ENCODE results near the gene SPEF2. TPM values are rescaled to one million over a fixed set of nuclear protein-coding genes. Genes with fewer than 3 reads are reported as not detected.

Gene SPEF2
- total and polyA plus RNA-seq, 2 experiments from 2014 or later = 0.17 to 0.21 TPM

DNA sequence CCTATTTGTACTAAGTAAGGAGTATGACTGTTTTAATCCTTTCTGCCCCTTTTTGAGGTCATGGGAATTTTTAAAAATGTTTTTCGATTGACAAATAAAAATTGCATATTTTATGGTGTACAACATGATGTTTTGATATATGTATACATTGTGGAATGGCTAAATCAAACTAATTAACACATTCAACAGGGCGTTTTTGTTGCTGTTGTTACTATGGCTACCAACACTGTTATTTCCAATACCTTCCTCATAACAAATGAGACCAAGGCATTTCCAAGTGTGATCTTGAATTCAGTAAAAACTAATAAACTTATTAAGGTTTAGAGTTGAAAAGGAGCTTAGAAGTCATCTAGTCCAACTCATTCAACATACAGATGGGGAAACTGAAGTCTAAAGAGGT is 30.2 kb upstream of the SPEF2 start:
- Mint-ChIP-seq H3K27me3 (ENCODE audit: insufficient read depth, low read depth, poor library complexity) (no peaks in the 10 kb centered on the region), H3K9me3 (no peaks in the 10 kb centered on the region), H3K4me1 (no peaks in the 10 kb centered on the region), H3K36me3 (ENCODE audit: low read depth) (no peaks in the 10 kb centered on the region), H3K4me3 (no peak overlapping the region), H3K27ac (no peak overlapping the region)
- Histone ChIP-seq H3K27ac (ENCODE audit: low read depth) (no peak overlapping the region), H3K9me2 (ENCODE audit: insufficient read depth) (no peaks in the 10 kb centered on the region), H3K4me1 (ENCODE audit: insufficient read depth) (no peaks in the 10 kb centered on the region), H3K27me3 (ENCODE audit: insufficient read depth) (no peaks in the 10 kb centered on the region), H3K4me3 (no peak overlapping the region), H4K20me1 (replicated peaks; ENCODE audit: insufficient read depth) (no peaks in the 10 kb centered on the region), H2AFZ (no peak overlapping the region), H3F3A (replicated peaks; ENCODE audit: low read depth) (no peaks in the 10 kb centered on the region), H3K79me2 (replicated peaks; ENCODE audit: insufficient read depth) (no peaks in the 10 kb centered on the region), H3K4me2 (no peak overlapping the region), H3K36me3 (ENCODE audit: insufficient read depth) (no peaks in the 10 kb centered on the region)
- DNase-seq (ENCODE audit: low spot score) (no peak), ATAC-seq (no peak)
- TF ChIP-seq, protein P1, sequence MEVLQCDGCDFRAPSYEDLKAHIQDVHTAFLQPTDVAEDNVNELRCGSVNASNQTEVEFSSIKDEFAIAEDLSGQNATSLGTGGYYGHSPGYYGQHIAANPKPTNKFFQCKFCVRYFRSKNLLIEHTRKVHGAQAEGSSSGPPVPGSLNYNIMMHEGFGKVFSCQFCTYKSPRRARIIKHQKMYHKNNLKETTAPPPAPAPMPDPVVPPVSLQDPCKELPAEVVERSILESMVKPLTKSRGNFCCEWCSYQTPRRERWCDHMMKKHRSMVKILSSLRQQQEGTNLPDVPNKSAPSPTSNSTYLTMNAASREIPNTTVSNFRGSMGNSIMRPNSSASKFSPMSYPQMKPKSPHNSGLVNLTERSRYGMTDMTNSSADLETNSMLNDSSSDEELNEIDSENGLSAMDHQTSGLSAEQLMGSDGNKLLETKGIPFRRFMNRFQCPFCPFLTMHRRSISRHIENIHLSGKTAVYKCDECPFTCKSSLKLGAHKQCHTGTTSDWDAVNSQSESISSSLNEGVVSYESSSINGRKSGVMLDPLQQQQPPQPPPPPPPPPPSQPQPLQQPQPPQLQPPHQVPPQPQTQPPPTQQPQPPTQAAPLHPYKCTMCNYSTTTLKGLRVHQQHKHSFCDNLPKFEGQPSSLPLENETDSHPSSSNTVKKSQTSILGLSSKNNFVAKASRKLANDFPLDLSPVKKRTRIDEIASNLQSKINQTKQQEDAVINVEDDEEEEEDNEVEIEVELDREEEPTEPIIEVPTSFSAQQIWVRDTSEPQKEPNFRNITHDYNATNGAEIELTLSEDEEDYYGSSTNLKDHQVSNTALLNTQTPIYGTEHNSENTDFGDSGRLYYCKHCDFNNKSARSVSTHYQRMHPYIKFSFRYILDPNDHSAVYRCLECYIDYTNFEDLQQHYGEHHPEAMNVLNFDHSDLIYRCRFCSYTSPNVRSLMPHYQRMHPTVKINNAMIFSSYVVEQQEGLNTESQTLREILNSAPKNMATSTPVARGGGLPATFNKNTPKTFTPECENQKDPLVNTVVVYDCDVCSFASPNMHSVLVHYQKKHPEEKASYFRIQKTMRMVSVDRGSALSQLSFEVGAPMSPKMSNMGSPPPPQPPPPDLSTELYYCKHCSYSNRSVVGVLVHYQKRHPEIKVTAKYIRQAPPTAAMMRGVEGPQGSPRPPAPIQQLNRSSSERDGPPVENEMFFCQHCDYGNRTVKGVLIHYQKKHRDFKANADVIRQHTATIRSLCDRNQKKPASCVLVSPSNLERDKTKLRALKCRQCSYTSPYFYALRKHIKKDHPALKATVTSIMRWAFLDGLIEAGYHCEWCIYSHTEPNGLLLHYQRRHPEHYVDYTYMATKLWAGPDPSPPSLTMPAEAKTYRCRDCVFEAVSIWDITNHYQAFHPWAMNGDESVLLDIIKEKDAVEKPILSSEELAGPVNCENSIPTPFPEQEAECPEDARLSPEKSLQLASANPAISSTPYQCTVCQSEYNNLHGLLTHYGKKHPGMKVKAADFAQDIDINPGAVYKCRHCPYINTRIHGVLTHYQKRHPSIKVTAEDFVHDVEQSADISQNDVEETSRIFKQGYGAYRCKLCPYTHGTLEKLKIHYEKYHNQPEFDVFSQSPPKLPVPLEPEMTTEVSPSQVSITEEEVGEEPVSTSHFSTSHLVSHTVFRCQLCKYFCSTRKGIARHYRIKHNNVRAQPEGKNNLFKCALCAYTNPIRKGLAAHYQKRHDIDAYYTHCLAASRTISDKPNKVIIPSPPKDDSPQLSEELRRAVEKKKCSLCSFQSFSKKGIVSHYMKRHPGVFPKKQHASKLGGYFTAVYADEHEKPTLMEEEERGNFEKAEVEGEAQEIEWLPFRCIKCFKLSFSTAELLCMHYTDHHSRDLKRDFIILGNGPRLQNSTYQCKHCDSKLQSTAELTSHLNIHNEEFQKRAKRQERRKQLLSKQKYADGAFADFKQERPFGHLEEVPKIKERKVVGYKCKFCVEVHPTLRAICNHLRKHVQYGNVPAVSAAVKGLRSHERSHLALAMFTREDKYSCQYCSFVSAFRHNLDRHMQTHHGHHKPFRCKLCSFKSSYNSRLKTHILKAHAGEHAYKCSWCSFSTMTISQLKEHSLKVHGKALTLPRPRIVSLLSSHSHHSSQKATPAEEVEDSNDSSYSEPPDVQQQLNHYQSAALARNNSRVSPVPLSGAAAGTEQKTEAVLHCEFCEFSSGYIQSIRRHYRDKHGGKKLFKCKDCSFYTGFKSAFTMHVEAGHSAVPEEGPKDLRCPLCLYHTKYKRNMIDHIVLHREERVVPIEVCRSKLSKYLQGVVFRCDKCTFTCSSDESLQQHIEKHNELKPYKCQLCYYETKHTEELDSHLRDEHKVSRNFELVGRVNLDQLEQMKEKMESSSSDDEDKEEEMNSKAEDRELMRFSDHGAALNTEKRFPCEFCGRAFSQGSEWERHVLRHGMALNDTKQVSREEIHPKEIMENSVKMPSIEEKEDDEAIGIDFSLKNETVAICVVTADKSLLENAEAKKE (CRISPR knock-in tag; IDR thresholded peaks at IDR 0.05) = no peak
- TF ChIP-seq POLR2AphosphoS5 (IDR thresholded peaks at IDR 0.05; ENCODE audit: low read depth) (no peak), ZNF114 (CRISPR knock-in tag; IDR thresholded peaks at IDR 0.05) (no peak), ZNF331 (CRISPR knock-in tag; IDR thresholded peaks at IDR 0.05; ENCODE audit: low read depth) (no peak), CREB1 (CRISPR knock-in tag; IDR thresholded peaks at IDR 0.05; ENCODE audit: low read depth) (no peak), JUNB (IDR thresholded peaks at IDR 0.05; ENCODE audit: unreplicated experiment) (no peak), STAT1 (IDR thresholded peaks at IDR 0.05; ENCODE audit: unreplicated experiment) (no peak)
- TF ChIP-seq, protein P2, sequence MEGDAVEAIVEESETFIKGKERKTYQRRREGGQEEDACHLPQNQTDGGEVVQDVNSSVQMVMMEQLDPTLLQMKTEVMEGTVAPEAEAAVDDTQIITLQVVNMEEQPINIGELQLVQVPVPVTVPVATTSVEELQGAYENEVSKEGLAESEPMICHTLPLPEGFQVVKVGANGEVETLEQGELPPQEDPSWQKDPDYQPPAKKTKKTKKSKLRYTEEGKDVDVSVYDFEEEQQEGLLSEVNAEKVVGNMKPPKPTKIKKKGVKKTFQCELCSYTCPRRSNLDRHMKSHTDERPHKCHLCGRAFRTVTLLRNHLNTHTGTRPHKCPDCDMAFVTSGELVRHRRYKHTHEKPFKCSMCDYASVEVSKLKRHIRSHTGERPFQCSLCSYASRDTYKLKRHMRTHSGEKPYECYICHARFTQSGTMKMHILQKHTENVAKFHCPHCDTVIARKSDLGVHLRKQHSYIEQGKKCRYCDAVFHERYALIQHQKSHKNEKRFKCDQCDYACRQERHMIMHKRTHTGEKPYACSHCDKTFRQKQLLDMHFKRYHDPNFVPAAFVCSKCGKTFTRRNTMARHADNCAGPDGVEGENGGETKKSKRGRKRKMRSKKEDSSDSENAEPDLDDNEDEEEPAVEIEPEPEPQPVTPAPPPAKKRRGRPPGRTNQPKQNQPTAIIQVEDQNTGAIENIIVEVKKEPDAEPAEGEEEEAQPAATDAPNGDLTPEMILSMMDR (conservative IDR thresholded peaks at IDR 0.05; ENCODE audit: low read depth in 2 of 2) = no peak
